ENCODE results near the gene TRIM17.

GRCh38 chr1:228454238-228454637 is 37.6 kb upstream of the TRIM17 start:
- TF ChIP-seq EZH2 (IDR thresholded peaks at IDR 0.05; ENCODE audit: borderline replicate concordance, low read length) = no peak
- no peak for TF ChIP-seq CTCF (IDR thresholded peaks at IDR 0.05; ENCODE audit: low read length)
